ENCODE measurements around the gene TARDBP.

The TARDBP gene

GRCh38 chr1:11058026-11058425, 45.6 kb downstream of the TARDBP start:
- no peaks in the 10 kb centered on the region for H3K27me3 ChIP-seq (replicated peaks; ENCODE audit: control insufficient read depth, insufficient read depth, low read length)
- H3K36me3 ChIP-seq (ENCODE audit: control insufficient read depth, insufficient read depth, low read length), result peaks cover 19% of the 10 kb centered on the region
- no peak overlapping the region for H3K4me3 ChIP-seq (replicated peaks; ENCODE audit: low read depth, low read length)
- TF ChIP-seq CTCF (IDR thresholded peaks at IDR 0.05; ENCODE audit: insufficient read depth, low read length, poor library complexity, severe bottlenecking), result no peak
- no peak for DNase-seq (ENCODE audit: extremely low read depth, insufficient read length)

- Histone ChIP-seq H3K36me3 (ENCODE audit: control insufficient read depth, insufficient read depth, low read length) (peaks cover 19% of the 10 kb centered on the region), H3K27me3 (replicated peaks; ENCODE audit: control insufficient read depth, insufficient read depth, low read length) (no peaks in the 10 kb centered on the region), H3K4me3 (replicated peaks; ENCODE audit: low read depth, low read length) (peak overlapping the region; percentile 96)
- TF ChIP-seq CTCF (IDR thresholded peaks at IDR 0.05; ENCODE audit: insufficient read depth, low read length, poor library complexity, severe bottlenecking), result no peak
- no peak for DNase-seq (ENCODE audit: extremely low read depth, insufficient read length)
These were observed 46.2 kb downstream of the TARDBP start for GRCh38 chr1:11058595-11059154.

GRCh38 chr1:11059155-11059967, 46.9 kb downstream of the TARDBP start:
- Histone ChIP-seq H3K27me3 (replicated peaks; ENCODE audit: control insufficient read depth, insufficient read depth, low read length) (no peaks in the 10 kb centered on the region), H3K4me3 (replicated peaks; ENCODE audit: low read depth, low read length) (peak overlapping the region; percentile 96), H3K36me3 (ENCODE audit: control insufficient read depth, insufficient read depth, low read length) (peaks cover 19% of the 10 kb centered on the region)
- no peak for TF ChIP-seq CTCF (IDR thresholded peaks at IDR 0.05; ENCODE audit: insufficient read depth, low read length, poor library complexity, severe bottlenecking)
- DNase-seq (ENCODE audit: extremely low read depth, insufficient read length), result no peak

GRCh38 chr1:11059968-11060830, 47.7 kb downstream of the TARDBP start, which contains the start of gene SRM:
TSS of gene SRM (minus strand) at chr1:11060018. CDS start at chr1:11059943, 75 bp downstream.
- Histone ChIP-seq H3K4me3 (replicated peaks; ENCODE audit: low read depth, low read length) (peak within 1 kb of the TSS; percentile 96), H3K27me3 (replicated peaks; ENCODE audit: control insufficient read depth, insufficient read depth, low read length) (no peaks in the 10 kb centered on the region), H3K36me3 (ENCODE audit: control insufficient read depth, insufficient read depth, low read length) (peaks cover 20% of the 10 kb centered on the region)
- peak; percentile 96 for DNase-seq (ENCODE audit: extremely low read depth, insufficient read length)
- no peak for TF ChIP-seq CTCF (IDR thresholded peaks at IDR 0.05; ENCODE audit: insufficient read depth, low read length, poor library complexity, severe bottlenecking)

- peaks cover 13% of the 10 kb centered on the region for H3K36me3 ChIP-seq (ENCODE audit: control insufficient read depth, insufficient read depth, low read length)
- H3K4me3 ChIP-seq (replicated peaks; ENCODE audit: low read depth, low read length), result no peak overlapping the region
- no peaks in the 10 kb centered on the region for H3K27me3 ChIP-seq (replicated peaks; ENCODE audit: control insufficient read depth, insufficient read depth, low read length)
- peak; percentile 17 for TF ChIP-seq CTCF (IDR thresholded peaks at IDR 0.05; ENCODE audit: insufficient read depth, low read length, poor library complexity, severe bottlenecking)
- no peak for DNase-seq (ENCODE audit: extremely low read depth, insufficient read length)
These were observed 49.4 kb downstream of the TARDBP start for GRCh38 chr1:11061652-11062365.
